Neural cell (in vitro differentiated cells): ENCODE results near the gene SMLR1. TPM values are rescaled to one million over a fixed set of nuclear protein-coding genes. Genes with fewer than 3 reads are reported as not detected.

Source experiments
- H2AFZ ChIP-seq: fragments of 200-600, 300-800 bp; sonication (generic), shearing (Covaris generic); 2 replicates; pipeline ENCODE4 v1.6.0; 2014; ENCODE audit warnings: low read depth, mild to moderate bottlenecking, antibody characterized with exemption, low read length, moderate library complexity
- H3F3A ChIP-seq: fragments of 200-600 bp; shearing (Covaris generic); 2 replicates; pipeline ENCODE4 v1.6.1; 2016; ENCODE audit warnings: mild to moderate bottlenecking, moderate library complexity, mixed read lengths, antibody characterized with exemption, low read length; ENCODE audit not compliant: insufficient read depth, poor library complexity, severe bottlenecking
- H3K27ac ChIP-seq: fragments of 200-600, 300-800 bp; sonication (generic), shearing (Covaris generic); 2 replicates; pipeline ENCODE4 v1.5.1; 2014; ENCODE audit warnings: mild to moderate bottlenecking, low read length, moderate library complexity
- H3K27me3 ChIP-seq: fragments of 300-800, 200-600 bp; sonication (generic), shearing (Covaris generic); 2 replicates; pipeline ENCODE4 v1.6.0; 2014; ENCODE audit warnings: mild to moderate bottlenecking, low read depth, low read length, moderate library complexity; ENCODE audit not compliant: insufficient read depth
- H3K36me3 ChIP-seq: fragments of 300-800, 200-600 bp; sonication (generic), shearing (Covaris generic); 2 replicates; pipeline ENCODE4 v1.5.1; 2014; ENCODE audit warnings: mild to moderate bottlenecking, antibody characterized with exemption, low read length, moderate library complexity; ENCODE audit not compliant: insufficient read depth
- H3K4me2 ChIP-seq: fragments of 300-800, 200-600 bp; sonication (generic), shearing (Covaris generic); 2 replicates; pipeline ENCODE4 v1.6.0; 2014; ENCODE audit warnings: mild to moderate bottlenecking, low read length
- H3K4me3 ChIP-seq: fragments of 300-800, 200-600 bp; sonication (generic), shearing (Covaris generic); 2 replicates; pipeline ENCODE4 v1.5.1; 2014; ENCODE audit warnings: mild to moderate bottlenecking, low read length, moderate library complexity
- H3K79me2 ChIP-seq: fragments of 200-600 bp; shearing (Covaris generic); replicated peaks from 2 replicates; pipeline ENCODE4 v1.6.0; 2014; ENCODE audit warnings: mild to moderate bottlenecking, low read length, moderate library complexity; ENCODE audit not compliant: insufficient read depth
- H3K9ac ChIP-seq: fragments of 300-800, 200-600 bp; sonication (generic), shearing (Covaris generic); 2 replicates; pipeline ENCODE4 v1.6.1; 2016; ENCODE audit warnings: mild to moderate bottlenecking, low read length, mixed read lengths
- H3K9me2 ChIP-seq: fragments of 200-600 bp; shearing (Covaris generic); 2 replicates; pipeline ENCODE4 v1.6.1; 2016; ENCODE audit warnings: mild to moderate bottlenecking, low read length, mixed read lengths; ENCODE audit not compliant: insufficient read depth
- H3K9me3 ChIP-seq: fragments of 200-600, 300-800 bp; sonication (generic), shearing (Covaris generic); 2 replicates; pipeline ENCODE4 v1.6.1; 2016; ENCODE audit warnings: mild to moderate bottlenecking, mixed run types, low read length, moderate library complexity, mixed read lengths
- H4K20me1 ChIP-seq: fragments of 200-600 bp; shearing (Covaris generic); 2 replicates; pipeline ENCODE4 v1.6.1; 2016; ENCODE audit warnings: mild to moderate bottlenecking, mixed run types; ENCODE audit not compliant: insufficient read depth
- CTCF ChIP-seq: fragments of 450-650 bp; IDR thresholded peaks from 2 replicates; pipeline ENCODE4 v1.5.1; 2014; ENCODE audit warnings: antibody characterized with exemption, mild to moderate bottlenecking, moderate library complexity; ENCODE audit not compliant: poor library complexity, severe bottlenecking
- EP300 ChIP-seq: fragments of 450-650 bp; conservative IDR thresholded peaks from 2 replicates; pipeline ENCODE4 v1.6.1; 2014; ENCODE audit warnings: antibody characterized with exemption, mild to moderate bottlenecking, moderate library complexity; ENCODE audit not compliant: poor library complexity, severe bottlenecking
- EZH2 ChIP-seq: fragments of 200-600, 300-800 bp; shearing (Covaris generic), sonication (generic); IDR thresholded peaks from 2 replicates; pipeline ENCODE4 v1.6.1; 2014; ENCODE audit warnings: antibody characterized with exemption, low read length, borderline replicate concordance, mild to moderate bottlenecking; ENCODE audit not compliant: insufficient read depth, poor library complexity, severe bottlenecking
- MXI1 ChIP-seq: fragments of 450-650 bp; conservative IDR thresholded peaks from 2 replicates; pipeline ENCODE4 v1.6.1; 2014; ENCODE audit warnings: antibody characterized with exemption, mild to moderate bottlenecking; ENCODE audit not compliant: poor library complexity, severe bottlenecking
- POLR2AphosphoS5 ChIP-seq: IDR thresholded peaks from 2 replicates; pipeline ENCODE4 v1.6.1; 2012
- RAD21 ChIP-seq: fragments of 450-650 bp; conservative IDR thresholded peaks from 2 replicates; pipeline ENCODE4 v1.6.1; 2014; ENCODE audit warnings: antibody characterized with exemption, mild to moderate bottlenecking, moderate library complexity
- SMC3 ChIP-seq: fragments of 450-650 bp; conservative IDR thresholded peaks from 2 replicates; pipeline ENCODE4 v1.6.1; 2014; ENCODE audit warnings: antibody characterized with exemption, mild to moderate bottlenecking, moderate library complexity; ENCODE audit not compliant: poor library complexity
- TAF1 ChIP-seq: IDR thresholded peaks from 2 replicates; pipeline ENCODE4 v1.6.1; 2012; ENCODE audit warnings: low read depth
- polyA plus RNA-seq: library from polyadenylated mRNA; depleted of rRNA; stranded (reverse); fragments of >200 nt; gene quantifications from 2 replicates; pipeline ENCODE4 v1.2.3, GENCODE V29; 2014
- TF ChIP-seq, protein P1 (sequence below): IDR thresholded peaks from 2 replicates; pipeline ENCODE4 v1.6.1; 2012; ENCODE audit warnings: borderline replicate concordance

Gene SMLR1
- polyA plus RNA-seq, 1 donor from 2014 or later: not detected

DNA sequence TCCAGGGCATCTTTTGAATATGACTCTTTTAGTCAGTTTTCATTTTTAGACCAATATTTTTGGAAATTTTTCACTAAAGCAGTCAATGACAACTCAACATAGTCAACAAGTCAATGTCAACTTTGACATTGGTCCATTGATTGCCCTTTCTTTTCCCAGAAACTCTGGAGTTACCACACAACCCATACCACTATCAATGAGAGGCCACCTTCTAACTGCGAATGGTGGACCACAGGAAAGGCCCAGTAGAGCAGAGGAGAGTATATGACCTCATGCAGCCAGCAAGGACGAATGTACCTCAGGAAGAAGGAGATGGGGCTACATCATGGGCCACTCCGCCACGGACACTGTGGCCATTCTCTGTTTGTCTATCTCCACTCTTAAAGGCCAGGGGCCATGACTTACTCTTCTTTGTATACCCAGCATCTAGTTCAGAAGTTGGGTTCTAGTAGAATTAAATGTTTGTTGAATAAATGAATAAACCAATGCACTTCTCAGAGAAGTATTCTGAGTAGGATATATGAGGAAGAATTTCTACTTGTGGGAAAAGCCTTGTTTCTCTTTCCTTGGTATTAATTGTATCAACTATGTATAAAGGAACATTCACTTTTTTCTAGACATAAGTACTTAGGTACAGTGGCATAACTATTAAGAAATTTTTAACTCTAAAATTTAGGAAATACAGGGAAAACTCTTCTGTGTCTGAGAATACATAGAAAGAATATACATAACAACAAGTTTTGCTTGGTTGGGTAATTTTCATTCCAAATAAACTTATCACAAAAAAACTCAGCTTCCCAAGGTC is 562 bp upstream of the SMLR1 start:
- TF ChIP-seq RAD21 (no peak), EZH2 (no peak)
- H3K4me3 ChIP-seq: no peak overlapping the region
- no peaks in the 10 kb centered on the region for H3K9me3 ChIP-seq

DNA sequence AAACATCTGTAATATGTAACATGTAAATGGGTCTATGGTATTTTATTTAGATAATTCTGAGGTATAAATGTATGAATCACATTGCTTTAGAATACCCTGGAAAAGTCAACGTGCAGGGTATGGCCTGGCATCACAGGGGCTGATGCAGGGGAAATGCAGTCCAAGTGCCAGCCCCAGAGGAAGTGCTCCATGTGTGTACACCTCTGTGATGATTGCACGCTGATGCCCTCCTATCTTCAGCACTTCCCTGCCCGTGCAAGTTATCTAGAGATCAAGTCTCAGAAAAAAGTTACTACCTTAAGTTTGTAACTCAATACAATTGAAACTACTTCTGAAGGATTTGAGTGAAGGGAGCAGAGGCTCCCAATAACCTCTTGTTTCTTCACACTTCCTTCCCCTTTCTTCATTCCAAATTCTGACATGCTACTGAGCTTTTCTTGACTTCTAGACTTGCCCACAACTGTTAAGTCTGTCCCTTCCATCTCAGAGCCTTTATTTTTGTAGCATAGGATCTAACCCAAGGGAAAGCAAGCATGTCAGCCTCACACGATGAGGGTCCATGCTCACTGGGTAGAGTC is 2.2 kb downstream of the SMLR1 start:
- Histone ChIP-seq H3K27ac (no peak overlapping the region), H2AFZ (no peak overlapping the region), H3K4me2 (no peak overlapping the region), H3K27me3 (no peaks in the 10 kb centered on the region), H3K9me3 (no peaks in the 10 kb centered on the region), H3K9me2 (no peaks in the 10 kb centered on the region), H3K9ac (no peak overlapping the region), H3F3A (no peaks in the 10 kb centered on the region), H3K79me2 (no peaks in the 10 kb centered on the region), H4K20me1 (no peaks in the 10 kb centered on the region), H3K36me3 (no peaks in the 10 kb centered on the region), H3K4me3 (no peak overlapping the region)
- TF ChIP-seq TAF1 (no peak), EP300 (no peak), EZH2 (no peak), SMC3 (no peak), MXI1 (no peak), POLR2AphosphoS5 (no peak), RAD21 (no peak), CTCF (no peak)
- TF ChIP-seq, protein P1, sequence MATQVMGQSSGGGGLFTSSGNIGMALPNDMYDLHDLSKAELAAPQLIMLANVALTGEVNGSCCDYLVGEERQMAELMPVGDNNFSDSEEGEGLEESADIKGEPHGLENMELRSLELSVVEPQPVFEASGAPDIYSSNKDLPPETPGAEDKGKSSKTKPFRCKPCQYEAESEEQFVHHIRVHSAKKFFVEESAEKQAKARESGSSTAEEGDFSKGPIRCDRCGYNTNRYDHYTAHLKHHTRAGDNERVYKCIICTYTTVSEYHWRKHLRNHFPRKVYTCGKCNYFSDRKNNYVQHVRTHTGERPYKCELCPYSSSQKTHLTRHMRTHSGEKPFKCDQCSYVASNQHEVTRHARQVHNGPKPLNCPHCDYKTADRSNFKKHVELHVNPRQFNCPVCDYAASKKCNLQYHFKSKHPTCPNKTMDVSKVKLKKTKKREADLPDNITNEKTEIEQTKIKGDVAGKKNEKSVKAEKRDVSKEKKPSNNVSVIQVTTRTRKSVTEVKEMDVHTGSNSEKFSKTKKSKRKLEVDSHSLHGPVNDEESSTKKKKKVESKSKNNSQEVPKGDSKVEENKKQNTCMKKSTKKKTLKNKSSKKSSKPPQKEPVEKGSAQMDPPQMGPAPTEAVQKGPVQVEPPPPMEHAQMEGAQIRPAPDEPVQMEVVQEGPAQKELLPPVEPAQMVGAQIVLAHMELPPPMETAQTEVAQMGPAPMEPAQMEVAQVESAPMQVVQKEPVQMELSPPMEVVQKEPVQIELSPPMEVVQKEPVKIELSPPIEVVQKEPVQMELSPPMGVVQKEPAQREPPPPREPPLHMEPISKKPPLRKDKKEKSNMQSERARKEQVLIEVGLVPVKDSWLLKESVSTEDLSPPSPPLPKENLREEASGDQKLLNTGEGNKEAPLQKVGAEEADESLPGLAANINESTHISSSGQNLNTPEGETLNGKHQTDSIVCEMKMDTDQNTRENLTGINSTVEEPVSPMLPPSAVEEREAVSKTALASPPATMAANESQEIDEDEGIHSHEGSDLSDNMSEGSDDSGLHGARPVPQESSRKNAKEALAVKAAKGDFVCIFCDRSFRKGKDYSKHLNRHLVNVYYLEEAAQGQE: no peak

More for the DNA sequence above, 562 bp upstream of the SMLR1 start:
- H3F3A ChIP-seq: no peaks in the 10 kb centered on the region
- H3K36me3 ChIP-seq: no peaks in the 10 kb centered on the region
- H4K20me1 ChIP-seq: no peaks in the 10 kb centered on the region
- no peak overlapping the region for H3K4me2 ChIP-seq
- no peaks in the 10 kb centered on the region for H3K9me2 ChIP-seq
- H3K27me3 ChIP-seq: no peaks in the 10 kb centered on the region
- no peak overlapping the region for H2AFZ ChIP-seq
- H3K79me2 ChIP-seq: no peaks in the 10 kb centered on the region
- H3K27ac ChIP-seq: no peak overlapping the region
- H3K9ac ChIP-seq: no peak overlapping the region
